Measurements from ENCODE around the gene TBC1D9.

DNA sequence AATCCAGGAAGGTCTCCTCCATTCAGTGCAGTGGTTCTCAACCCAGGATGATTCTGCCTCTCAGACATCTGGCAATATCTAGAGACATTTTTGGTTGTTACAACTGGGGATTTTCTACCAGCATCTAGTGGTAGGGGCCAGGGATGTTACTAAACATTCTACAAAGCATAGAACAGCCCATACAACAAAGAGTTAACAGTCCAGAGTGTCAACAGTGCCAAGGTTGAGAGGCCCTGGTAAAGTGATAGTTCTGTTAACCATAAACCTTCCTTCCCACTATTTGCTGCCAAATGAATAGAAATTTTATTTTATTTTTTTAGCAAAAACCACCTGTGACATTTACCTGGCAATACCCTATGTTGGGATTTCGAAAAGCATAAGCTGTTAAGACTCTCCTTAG, 94.6 kb downstream of the TBC1D9 start:
- TF ChIP-seq POLR2A (IDR thresholded peaks at IDR 0.05) (no peak), CTCF (IDR thresholded peaks at IDR 0.05) (no peak)
